Skin of body (tissue), 2 donors: Measurements from ENCODE around the gene AAR2. TPM values are rescaled to one million over a fixed set of nuclear protein-coding genes. Genes with fewer than 3 reads are reported as not detected.

Source experiments
- DNase-seq: peaks from one replicate; lab custom pipeline; 2025; lab: John Stamatoyannopoulos, UW
- total RNA-seq: library from RNA; depleted of rRNA; stranded (reverse); fragments of >200 nt; gene quantifications from one replicate; pipeline ENCODE4 v1.2.3, GENCODE V29; 2014

AAR2 gene
- total RNA-seq, 1 donor from 2014 or later: 23.4 TPM

GRCh38 chr20:36275441-36276189 is 39.3 kb downstream of the AAR2 start:
- no peak for DNase-seq

- DNase-seq: no peak
Measured at GRCh38 chr20:36277546-36277945, 41.3 kb downstream of the AAR2 start.

GRCh38 chr20:36279362-36279761 is 43.1 kb downstream of the AAR2 start:
- DNase-seq: no peak

DNA sequence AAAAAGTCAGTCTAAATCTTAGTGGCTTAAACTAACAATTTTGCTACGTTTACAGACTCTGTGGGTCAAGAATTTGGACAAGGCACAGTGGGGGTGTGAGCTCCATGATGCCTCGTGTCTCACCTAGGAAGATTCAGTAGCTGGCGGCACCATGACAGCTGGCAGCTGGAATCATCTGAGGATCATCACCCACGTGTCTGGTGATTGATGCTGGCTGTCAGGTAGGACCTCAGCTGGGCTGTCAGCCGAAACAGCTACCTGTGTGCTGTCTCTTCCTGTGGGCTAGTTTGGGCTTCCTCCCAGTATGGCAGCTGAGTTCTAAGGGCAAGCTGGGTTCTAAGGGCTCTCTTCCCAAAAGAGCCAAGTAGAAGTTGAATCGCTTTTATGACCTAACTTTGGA is 43.5 kb downstream of the AAR2 start:
- DNase-seq: no peak

DNA sequence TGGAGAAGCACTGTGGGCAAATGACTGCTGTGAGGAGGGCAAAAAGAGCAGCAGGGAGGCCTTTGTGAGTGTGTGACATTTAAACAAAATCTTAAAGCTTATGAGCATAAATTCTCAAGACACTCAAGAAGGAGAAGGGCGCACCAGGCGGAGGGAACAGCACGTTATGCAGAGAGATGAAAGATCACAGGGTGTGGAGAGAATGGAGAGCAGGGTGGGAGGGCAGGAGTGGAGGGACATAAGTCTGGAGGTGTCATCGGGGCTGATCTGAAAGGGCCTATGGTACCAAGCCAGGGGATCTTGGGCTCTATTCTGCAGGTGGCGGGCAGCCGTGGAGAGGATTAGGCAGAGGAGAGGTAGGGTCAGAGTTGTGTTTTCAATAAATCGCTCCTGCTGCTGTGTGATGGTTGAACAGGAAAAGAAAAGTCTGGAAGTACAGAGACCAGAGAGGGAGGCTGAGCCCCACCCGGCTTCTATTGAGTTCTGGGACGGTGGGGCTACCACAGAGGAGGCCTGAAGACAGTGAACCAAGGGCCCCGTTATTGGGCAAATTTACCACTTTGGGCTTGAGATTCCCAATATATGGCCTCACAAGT is 45.6 kb downstream of the AAR2 start:
- no peak for DNase-seq

- no peak for DNase-seq
Measured at GRCh38 chr20:36284751-36285150, 48.5 kb downstream of the AAR2 start.

DNA sequence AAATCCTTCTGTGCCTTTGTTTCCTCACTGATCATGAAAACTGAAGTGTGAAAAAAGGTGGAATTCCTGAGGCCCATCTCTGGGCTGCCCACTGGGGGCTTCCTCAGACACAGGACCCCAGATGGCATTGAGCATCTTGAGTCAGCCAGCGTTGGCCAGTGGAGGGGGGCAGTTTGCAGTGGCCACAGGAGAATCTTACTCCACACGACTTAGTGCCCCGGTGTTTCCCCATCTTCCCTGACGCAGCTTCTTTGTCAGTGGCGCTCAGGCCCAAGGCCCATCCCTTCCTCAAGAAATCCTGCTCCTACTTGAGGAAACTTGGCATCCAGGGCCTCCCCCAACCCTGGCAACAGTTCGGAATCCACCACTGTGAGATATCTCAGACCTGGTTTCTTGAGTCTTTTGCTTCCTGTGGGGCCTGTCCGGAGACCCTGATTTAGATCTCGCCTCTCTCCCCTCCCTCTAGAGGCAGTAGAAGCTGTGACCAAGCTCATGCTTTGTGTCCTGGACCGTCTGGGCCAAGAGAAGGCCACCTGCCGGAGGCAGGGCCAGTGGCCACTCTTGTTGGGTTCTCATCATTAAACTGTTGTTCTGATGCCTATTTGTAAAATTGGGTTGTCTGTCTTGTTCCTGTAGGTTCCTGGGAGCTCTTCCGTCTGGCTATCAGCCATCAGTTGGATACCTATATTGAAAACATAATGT is 49.6 kb downstream of the AAR2 start:
- DNase-seq: no peak

DNA sequence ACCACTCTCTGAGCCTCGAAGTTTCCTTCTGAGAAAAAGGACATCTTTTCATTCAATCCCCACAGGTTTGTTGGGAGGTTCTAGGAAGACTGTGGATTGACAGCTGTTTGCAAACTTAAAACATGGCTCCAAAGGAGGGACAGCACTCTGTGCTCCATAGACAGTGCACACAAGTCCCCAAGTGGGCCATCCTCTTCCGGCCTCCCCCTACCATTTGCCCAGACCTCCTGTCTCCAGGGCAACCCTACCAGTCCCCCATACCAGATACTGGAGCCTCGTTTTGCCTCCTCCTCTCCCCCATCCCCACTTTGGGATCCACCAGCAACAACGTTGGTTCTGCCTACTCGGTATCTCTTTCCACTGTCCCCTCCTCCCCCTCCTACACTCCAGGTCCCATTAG is 61.4 kb downstream of the AAR2 start:
- DNase-seq: no peak

GRCh38 chr20:36298061-36298460 is 61.8 kb downstream of the AAR2 start:
- no peak for DNase-seq

DNA sequence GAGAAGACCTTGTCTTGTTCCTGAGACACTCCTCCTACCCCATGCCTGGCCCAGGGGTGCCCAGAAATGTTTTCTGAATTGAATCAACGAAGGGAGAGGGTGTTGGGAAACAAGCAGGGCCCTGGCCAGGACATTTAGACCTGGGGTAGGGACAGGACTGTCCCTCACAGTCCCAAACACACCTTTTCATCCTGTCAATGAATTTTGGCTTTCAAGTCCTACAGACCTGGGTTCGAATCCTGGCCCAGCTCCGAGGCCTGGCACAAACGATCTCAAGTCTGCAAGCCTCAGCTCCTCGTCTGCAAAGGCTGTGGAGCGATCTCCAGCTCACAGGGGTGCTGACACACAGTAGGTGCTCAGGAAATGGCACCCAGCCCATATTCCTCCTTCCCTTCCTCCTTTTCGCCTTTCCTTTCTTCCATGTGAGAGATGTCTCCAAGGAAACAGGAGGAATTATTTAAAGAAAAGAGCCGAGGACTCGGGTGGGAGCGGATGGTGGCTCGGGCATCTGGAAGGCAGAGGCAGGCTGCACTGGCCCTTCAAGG is 62.6 kb downstream of the AAR2 start:
- DNase-seq: no peak

DNA sequence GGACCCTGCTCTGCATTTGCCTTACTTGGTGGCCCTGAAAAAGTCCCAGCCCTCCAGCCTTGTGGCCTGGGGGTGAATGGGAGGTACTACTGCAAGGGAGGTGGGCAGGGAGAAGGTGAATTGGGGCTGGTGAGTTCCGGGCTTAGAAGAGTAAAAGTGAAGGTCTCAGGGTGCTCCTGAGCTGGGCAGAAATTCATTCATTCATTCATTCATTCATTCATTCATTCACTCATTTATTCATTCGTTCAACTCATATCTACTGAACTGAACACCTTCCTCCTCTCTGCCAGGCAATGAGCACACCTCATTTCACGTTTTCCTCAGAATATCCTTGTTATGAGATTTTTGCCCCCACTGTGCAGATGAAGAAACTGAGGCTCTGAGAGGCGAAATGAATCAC is 63.2 kb downstream of the AAR2 start:
- DNase-seq: no peak

- no peak for DNase-seq
Measured at GRCh38 chr20:36301359-36302119, 65.3 kb downstream of the AAR2 start.

DNA sequence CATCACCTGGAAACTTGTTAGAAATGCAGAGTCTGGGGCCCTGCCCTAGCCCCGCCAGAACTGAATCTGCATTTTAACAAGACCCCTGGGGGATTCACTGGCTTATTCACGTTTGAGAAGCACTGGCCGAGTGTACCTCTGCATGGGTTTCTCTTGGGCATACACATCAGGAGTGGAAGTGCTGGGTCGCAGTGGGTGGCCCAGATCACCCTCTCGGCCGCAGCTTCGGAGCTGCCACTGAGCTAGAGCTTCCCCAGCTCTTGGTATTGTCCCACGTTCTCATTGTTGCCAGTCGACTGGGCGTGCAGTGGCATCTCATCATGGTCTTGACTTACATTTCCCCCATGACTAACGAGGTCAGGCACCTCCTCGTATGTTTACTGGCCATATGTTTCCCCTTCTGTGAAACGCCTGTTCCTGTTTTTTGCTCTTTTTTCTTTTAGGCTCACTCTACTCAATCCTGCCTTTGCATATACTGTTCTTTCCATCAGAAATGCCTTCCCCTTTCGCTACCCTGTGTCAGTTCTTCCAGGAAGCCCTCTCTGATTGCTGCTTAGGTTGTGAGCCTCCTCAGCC is 66.8 kb downstream of the AAR2 start:
- DNase-seq: no peak

DNA sequence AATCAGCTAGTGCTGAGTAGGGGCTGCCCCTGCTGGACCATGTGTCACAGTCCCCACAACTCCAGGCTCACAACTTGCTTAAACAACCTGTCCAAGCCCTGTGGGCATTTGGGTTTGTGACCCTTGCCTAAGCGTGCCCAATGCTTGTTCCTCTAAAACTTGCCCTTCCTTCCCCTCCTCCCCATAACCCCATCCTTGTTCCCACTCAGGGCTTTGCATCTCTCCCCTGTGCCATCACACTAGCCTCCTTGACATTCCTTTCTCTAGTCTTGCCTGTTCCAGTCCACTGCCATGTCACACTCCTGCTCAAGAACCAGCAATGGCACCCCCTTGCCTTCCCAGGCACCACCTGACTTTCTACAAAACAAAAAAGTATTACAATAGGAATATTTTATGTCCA is 67.6 kb downstream of the AAR2 start:
- DNase-seq: no peak

DNA sequence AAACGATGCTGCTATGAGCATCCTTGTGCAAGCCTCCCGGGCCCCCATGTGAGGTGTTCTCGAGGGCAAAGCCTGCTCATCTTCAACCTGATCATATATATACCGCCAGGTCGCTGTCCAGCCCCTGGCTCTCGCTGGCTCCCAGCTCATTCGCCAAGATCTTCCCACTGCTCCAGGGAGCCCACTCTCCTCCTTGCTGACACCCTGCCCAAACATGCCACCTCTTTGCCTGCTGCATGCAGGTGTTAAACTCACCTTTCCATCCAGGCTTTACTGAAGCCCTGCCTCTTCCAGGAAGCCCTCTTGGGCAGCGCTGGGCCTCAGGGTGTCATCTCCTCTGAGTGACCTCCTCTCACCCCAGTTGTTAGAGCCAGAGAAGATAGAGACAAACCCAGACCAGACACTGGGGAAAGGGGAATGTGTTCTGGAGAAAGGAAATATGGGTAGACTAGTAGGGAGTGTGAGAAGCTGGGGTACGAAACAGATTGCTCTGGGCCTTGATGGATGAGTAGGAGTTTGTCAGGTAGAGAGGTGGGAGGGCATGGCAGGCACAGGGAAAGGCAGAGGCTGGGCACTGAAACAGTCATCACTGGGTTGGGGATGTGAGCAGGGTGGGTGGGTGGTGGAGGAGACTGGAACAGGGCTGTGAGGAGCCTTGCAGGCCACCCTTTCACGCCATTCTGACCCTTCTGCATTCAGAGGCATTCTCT is 68.7 kb downstream of the AAR2 start:
- no peak for DNase-seq

DNA sequence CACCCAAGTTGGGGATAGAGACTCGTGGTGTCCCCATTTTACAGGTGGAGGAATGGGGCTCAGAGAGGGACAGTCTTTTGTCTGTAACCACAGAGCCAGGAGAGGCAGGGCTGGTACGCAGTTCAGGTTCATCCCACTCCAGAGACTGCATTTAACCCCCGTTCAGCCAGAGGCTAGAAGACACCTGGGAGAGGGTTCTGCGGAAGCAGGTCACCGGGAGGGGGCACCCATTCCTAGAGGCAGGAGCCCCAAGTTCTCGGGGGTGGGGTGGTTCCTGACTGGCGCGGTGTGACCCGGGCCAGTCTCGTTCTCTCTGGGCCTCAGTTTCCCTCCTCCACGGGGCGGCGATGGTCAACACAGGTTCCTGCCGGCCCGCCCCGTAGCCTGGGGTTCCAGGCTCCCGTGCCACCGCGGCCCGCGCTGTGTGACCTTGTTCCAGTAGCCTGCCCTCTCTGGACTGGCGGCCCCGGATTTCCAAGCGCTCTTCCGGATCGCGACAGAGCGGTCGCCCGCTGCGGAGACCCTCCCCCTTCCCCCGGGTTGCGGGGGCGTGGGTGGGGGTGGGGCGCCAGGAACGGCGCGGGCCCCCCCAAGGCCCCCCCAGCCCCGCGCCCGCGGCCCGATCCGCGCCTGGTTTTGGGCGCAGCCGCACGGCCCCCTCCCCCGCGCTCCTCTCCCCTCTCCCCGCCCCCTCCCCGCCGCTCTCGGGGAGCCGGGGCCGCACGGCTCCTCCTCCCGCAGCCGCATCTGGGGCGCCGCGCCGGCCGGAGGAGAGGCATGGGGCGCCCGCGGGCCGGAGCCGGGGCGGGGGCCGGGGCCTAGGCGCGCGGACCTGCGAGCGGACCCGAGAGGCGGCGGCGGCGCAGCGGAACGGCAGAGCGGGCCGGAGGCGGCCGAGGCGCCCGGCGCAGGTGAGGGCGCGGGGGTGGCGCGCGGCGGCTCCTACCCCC is 69.6 kb downstream of the AAR2 start, which contains the start of gene DLGAP4:
TSS of gene DLGAP4 (plus strand) at position 738 of the 950 bp plus-strand sequence. CDS start 125,379 bp downstream, outside the sequence.
- DNase-seq: no peak
